ENCODE results near the gene ENC1.
A peak's percentile ranks its signal among the peaks of the same experiment; 100 is the strongest.

Gene ENC1

GRCh38 chr5:74655206-74655605 lies 14.7 kb upstream of the ENC1 start:
- DNase-seq: no peak

GRCh38 chr5:74653991-74654390 lies 13.5 kb upstream of the ENC1 start:
- DNase-seq: no peak

GRCh38 chr5:74652576-74652975 lies 12.0 kb upstream of the ENC1 start:
- no peak for DNase-seq

GRCh38 chr5:74651710-74652109 lies 11.2 kb upstream of the ENC1 start:
- no peak for DNase-seq

GRCh38 chr5:74649421-74649973 lies 9.0 kb upstream of the ENC1 start:
- no peak for DNase-seq

- peak; percentile 31 for DNase-seq
These were observed 8.3 kb upstream of the ENC1 start for GRCh38 chr5:74648835-74649293.

- DNase-seq: no peak
These were observed 6.6 kb upstream of the ENC1 start for GRCh38 chr5:74647096-74647495.

GRCh38 chr5:74643111-74643562 lies 2.6 kb upstream of the ENC1 start:
- DNase-seq: no peak

GRCh38 chr5:74642543-74642863 lies 2.0 kb upstream of the ENC1 start:
- DNase-seq: no peak

GRCh38 chr5:74641735-74642542 lies 1.4 kb upstream of the ENC1 start:
- DNase-seq: peak; percentile 32

GRCh38 chr5:74640954-74641734 lies 616 bp upstream of the ENC1 start:
- peak; percentile 63 for DNase-seq

GRCh38 chr5:74639807-74640449 lies 600 bp downstream of the ENC1 start:
- peak; percentile 60 for DNase-seq

- DNase-seq: no peak
These were observed 1.3 kb downstream of the ENC1 start for GRCh38 chr5:74638970-74639806.

GRCh38 chr5:74638544-74638969 lies 2.0 kb downstream of the ENC1 start:
- DNase-seq: no peak

- DNase-seq: no peak
These were observed 4.0 kb downstream of the ENC1 start for GRCh38 chr5:74636552-74636951.

- DNase-seq: no peak
These were observed 4.4 kb downstream of the ENC1 start for GRCh38 chr5:74636149-74636548.

GRCh38 chr5:74634611-74635286 lies 5.8 kb downstream of the ENC1 start:
- no peak for DNase-seq

- DNase-seq: no peak
These were observed 6.8 kb downstream of the ENC1 start for GRCh38 chr5:74633695-74634094.

- DNase-seq: no peak
These were observed 7.6 kb downstream of the ENC1 start for GRCh38 chr5:74632947-74633356.

GRCh38 chr5:74631081-74631953 lies 9.2 kb downstream of the ENC1 start:
- DNase-seq: no peak

Data from stimulated activated CD8-positive, alpha-beta memory T cell treated with anti-CD3 and anti-CD28 coated beads, Interleukin-4, amount 100 ng/mL, for 48 hours (primary cell).